ENCODE results near the gene HIVEP3. TPM values are rescaled to one million over a fixed set of nuclear protein-coding genes. Genes with fewer than 3 reads are reported as not detected.

Gene HIVEP3
- total and polyA plus RNA-seq, 2 experiments from 2014 or later, result 0.57 to 5.9 TPM

DNA sequence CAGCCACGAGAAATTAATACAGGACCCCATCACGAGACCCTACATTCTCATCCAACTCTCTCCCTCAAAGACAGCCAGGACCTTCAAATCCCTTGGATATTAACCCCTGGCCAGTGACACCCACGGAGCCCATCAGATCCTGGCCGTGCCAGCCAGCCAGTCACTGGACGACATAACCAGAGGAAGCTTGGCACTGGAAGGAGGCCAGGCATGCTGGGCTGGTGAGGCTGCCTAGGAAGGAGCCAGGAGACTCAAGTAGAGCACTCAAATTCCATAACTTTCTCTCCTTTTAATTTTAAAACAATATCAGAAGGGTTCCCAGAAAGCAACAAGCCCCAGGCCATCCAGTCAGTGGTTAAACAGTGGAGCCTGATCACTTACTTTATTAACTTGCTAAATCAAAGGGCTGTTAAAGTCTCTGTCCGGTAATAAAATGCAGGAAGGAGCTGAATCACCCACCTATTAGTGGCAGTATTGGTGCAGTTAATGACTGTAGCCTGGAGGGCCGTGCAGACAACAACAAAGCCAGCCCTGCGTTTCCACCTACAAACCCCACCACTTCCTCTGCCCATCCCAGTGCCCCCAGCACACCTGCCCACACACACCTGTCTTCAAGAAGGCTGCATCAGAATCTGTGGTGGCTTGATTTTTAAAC lies 78.0 kb downstream of the HIVEP3 start:
- H3K79me2 ChIP-seq, result no peaks in the 10 kb centered on the region
- peaks cover 5% of the 10 kb centered on the region for H3K4me1 ChIP-seq (ENCODE audit: insufficient read depth)
- peak overlapping the region; percentile 35 for H3K4me2 ChIP-seq
- no peak overlapping the region for H3K27ac ChIP-seq
- TF ChIP-seq EZH2 (IDR thresholded peaks at IDR 0.05; ENCODE audit: borderline replicate concordance) (no peak), EZH2phosphoT487 (IDR thresholded peaks at IDR 0.05; ENCODE audit: low read depth, severe bottlenecking, unreplicated experiment) (no peak)
- TF ChIP-seq, protein P1, sequence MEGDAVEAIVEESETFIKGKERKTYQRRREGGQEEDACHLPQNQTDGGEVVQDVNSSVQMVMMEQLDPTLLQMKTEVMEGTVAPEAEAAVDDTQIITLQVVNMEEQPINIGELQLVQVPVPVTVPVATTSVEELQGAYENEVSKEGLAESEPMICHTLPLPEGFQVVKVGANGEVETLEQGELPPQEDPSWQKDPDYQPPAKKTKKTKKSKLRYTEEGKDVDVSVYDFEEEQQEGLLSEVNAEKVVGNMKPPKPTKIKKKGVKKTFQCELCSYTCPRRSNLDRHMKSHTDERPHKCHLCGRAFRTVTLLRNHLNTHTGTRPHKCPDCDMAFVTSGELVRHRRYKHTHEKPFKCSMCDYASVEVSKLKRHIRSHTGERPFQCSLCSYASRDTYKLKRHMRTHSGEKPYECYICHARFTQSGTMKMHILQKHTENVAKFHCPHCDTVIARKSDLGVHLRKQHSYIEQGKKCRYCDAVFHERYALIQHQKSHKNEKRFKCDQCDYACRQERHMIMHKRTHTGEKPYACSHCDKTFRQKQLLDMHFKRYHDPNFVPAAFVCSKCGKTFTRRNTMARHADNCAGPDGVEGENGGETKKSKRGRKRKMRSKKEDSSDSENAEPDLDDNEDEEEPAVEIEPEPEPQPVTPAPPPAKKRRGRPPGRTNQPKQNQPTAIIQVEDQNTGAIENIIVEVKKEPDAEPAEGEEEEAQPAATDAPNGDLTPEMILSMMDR (IDR thresholded peaks at IDR 0.05; ENCODE audit: poor library complexity), result no peak
- no peak overlapping the region for H3K4me3 ChIP-seq
- no peaks in the 10 kb centered on the region for H4K20me1 ChIP-seq (ENCODE audit: insufficient read depth, poor library complexity, severe bottlenecking)
- no peaks in the 10 kb centered on the region for H3K27me3 ChIP-seq
- no peaks in the 10 kb centered on the region for H3K36me3 ChIP-seq (replicated peaks; ENCODE audit: insufficient read depth, low read depth)
- WGBS (ENCODE audit: low lambda C conversion rate, missing lambda C conversion rate), result 61% methylated on average over 8 of the region's 8 CpGs
- H3K9me3 ChIP-seq (ENCODE audit: low read depth), result no peaks in the 10 kb centered on the region
- no peak for DNase-seq (ENCODE audit: low spot score)
- H2AFZ ChIP-seq, result no peak overlapping the region
- H3K9me2 ChIP-seq (replicated peaks; ENCODE audit: insufficient read depth), result no peaks in the 10 kb centered on the region

DNA sequence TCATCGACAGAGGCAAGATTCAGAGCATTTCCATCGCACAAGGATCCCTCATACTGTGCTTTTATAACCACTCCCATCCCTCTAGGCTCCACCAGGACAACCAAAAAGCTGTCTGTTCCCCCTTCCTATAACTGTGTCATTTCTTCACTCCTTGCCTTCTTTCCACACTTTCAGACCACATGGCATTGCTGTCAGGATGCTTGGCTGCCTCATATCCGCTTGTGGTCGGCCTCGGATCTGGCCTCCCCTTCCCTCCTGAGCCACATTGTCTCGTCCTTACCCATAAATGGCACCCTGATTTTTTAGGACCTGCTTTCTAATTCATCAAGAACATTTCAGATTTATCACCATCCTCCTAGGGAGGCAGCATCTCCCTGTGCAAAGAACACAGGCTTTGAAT lies 80.5 kb downstream of the HIVEP3 start:
- Histone ChIP-seq H3K4me3 (no peak overlapping the region), H2AFZ (no peak overlapping the region), H4K20me1 (ENCODE audit: insufficient read depth, poor library complexity, severe bottlenecking) (no peaks in the 10 kb centered on the region)

DNA sequence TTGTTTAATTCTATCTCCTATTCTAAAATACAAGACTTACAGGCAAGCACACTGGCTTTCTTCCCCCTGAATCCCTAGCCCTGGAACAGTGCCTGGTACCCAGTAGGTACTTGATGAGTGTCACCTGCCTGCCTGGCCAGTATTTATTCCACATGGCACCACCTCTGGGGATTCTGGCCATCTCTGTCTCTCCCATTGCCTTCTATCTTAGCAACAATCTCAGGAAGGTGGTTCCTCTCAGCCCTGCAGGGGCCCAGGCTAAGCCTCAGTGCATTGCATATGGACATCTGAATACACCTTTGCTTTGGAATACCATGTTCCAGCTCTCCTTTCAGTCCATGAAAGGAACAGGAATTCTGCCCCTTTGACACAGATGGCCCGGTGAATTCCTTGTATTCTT lies 81.0 kb downstream of the HIVEP3 start:
- no peaks in the 10 kb centered on the region for H3K9me3 ChIP-seq (ENCODE audit: low read depth)
- H3K4me1 ChIP-seq (ENCODE audit: insufficient read depth), result peaks cover 5% of the 10 kb centered on the region
- H3K4me2 ChIP-seq, result no peak overlapping the region
- no peak for DNase-seq (ENCODE audit: low spot score)
- no peaks in the 10 kb centered on the region for H3K79me2 ChIP-seq
- TF ChIP-seq, protein P1 (IDR thresholded peaks at IDR 0.05; ENCODE audit: poor library complexity), result no peak
- TF ChIP-seq EZH2 (IDR thresholded peaks at IDR 0.05; ENCODE audit: borderline replicate concordance) (no peak), EZH2phosphoT487 (IDR thresholded peaks at IDR 0.05; ENCODE audit: low read depth, severe bottlenecking, unreplicated experiment) (no peak)
- no peaks in the 10 kb centered on the region for H4K20me1 ChIP-seq (ENCODE audit: insufficient read depth, poor library complexity, severe bottlenecking)
- no peak overlapping the region for H3K27ac ChIP-seq
- no peak overlapping the region for H3K4me3 ChIP-seq
- 86% methylated on average over 1 of the region's 1 CpG for WGBS (ENCODE audit: low lambda C conversion rate, missing lambda C conversion rate)
- no peak overlapping the region for H2AFZ ChIP-seq
- H3K36me3 ChIP-seq (replicated peaks; ENCODE audit: insufficient read depth, low read depth), result no peaks in the 10 kb centered on the region
- H3K27me3 ChIP-seq, result no peaks in the 10 kb centered on the region
- no peaks in the 10 kb centered on the region for H3K9me2 ChIP-seq (replicated peaks; ENCODE audit: insufficient read depth)

More for the DNA sequence above, 80.5 kb downstream of the HIVEP3 start:
- Histone ChIP-seq H3K9me3 (ENCODE audit: low read depth) (no peaks in the 10 kb centered on the region), H3K27ac (no peak overlapping the region), H3K4me2 (no peak overlapping the region), H3K79me2 (no peaks in the 10 kb centered on the region), H3K4me1 (ENCODE audit: insufficient read depth) (peaks cover 5% of the 10 kb centered on the region), H3K36me3 (replicated peaks; ENCODE audit: insufficient read depth, low read depth) (no peaks in the 10 kb centered on the region), H3K9me2 (replicated peaks; ENCODE audit: insufficient read depth) (no peaks in the 10 kb centered on the region), H3K27me3 (no peaks in the 10 kb centered on the region)
- no peak for DNase-seq (ENCODE audit: low spot score)
- WGBS (ENCODE audit: low lambda C conversion rate, missing lambda C conversion rate), result 91% methylated on average over 6 of the region's 6 CpGs
- no peak for TF ChIP-seq EZH2phosphoT487 (IDR thresholded peaks at IDR 0.05; ENCODE audit: low read depth, severe bottlenecking, unreplicated experiment)
- TF ChIP-seq EZH2 (IDR thresholded peaks at IDR 0.05; ENCODE audit: borderline replicate concordance), result no peak
- TF ChIP-seq, protein P1 (IDR thresholded peaks at IDR 0.05; ENCODE audit: poor library complexity), result no peak
